Activated naive CD4-positive, alpha-beta T cell treated with anti-CD3 and anti-CD28 coated beads, Interleukin-2, amount 10 ng/mL, durations not matched to agents 7 days and 5 days (primary cell): ENCODE measurements around the gene CENPB.

Experiments
- CTCF ChIA-PET: fragments of 350-600 bp; sonication (Branson Sonifier 250); formaldehyde crosslinking; loops from one replicate; lab custom pipeline; 2021; ENCODE audit warnings: antibody characterized with exemption; lab: Charles Lee
- DNase-seq: peaks from one replicate; pipeline ENCODE4 v3.0.0-alpha.2; 2020
- H3K27ac Mint-ChIP-seq: one replicate; pipeline ENCODE4 v1.8.0; 2021; ENCODE audit warnings: mild to moderate bottlenecking, moderate library complexity, mixed read lengths
- H3K27me3 Mint-ChIP-seq: one replicate; pipeline ENCODE4 v1.8.0; 2021; ENCODE audit warnings: mild to moderate bottlenecking, mixed read lengths
- H3K36me3 Mint-ChIP-seq: one replicate; pipeline ENCODE4 v1.8.0; 2021; ENCODE audit warnings: mixed read lengths
- H3K4me1 Mint-ChIP-seq: one replicate; pipeline ENCODE4 v1.8.0; 2021; ENCODE audit warnings: mixed read lengths
- H3K4me3 Mint-ChIP-seq: one replicate; pipeline ENCODE4 v1.8.0; 2021; ENCODE audit warnings: mild to moderate bottlenecking, moderate library complexity, mixed read lengths
- H3K9me3 Mint-ChIP-seq: one replicate; pipeline ENCODE4 v1.8.0; 2021; ENCODE audit warnings: mixed read lengths

Gene CENPB

GRCh38 chr20:3803289-3803688 is 16.7 kb upstream of the CENPB start:
- Mint-ChIP-seq H3K27me3 (no peaks in the 10 kb centered on the region), H3K9me3 (no peaks in the 10 kb centered on the region), H3K27ac (peak overlapping the region; percentile 86), H3K4me1 (peaks cover 95% of the 10 kb centered on the region), H3K4me3 (no peak overlapping the region), H3K36me3 (peaks cover 84% of the 10 kb centered on the region)
- CTCF ChIA-PET, result no interaction called here
- no peak for DNase-seq

GRCh38 chr20:3802524-3803239 is 16.1 kb upstream of the CENPB start:
- H3K4me3 Mint-ChIP-seq, result peak overlapping the region; percentile 36
- H3K27ac Mint-ChIP-seq, result peak overlapping the region; percentile 77
- CTCF ChIA-PET, result no interaction called here
- peaks cover 93% of the 10 kb centered on the region for H3K4me1 Mint-ChIP-seq
- peaks cover 2% of the 10 kb centered on the region for H3K27me3 Mint-ChIP-seq
- no peaks in the 10 kb centered on the region for H3K9me3 Mint-ChIP-seq
- H3K36me3 Mint-ChIP-seq, result peaks cover 88% of the 10 kb centered on the region
- DNase-seq, result no peak

GRCh38 chr20:3801846-3802245 is 15.3 kb upstream of the CENPB start:
- H3K4me1 Mint-ChIP-seq, result peaks cover 84% of the 10 kb centered on the region
- H3K4me3 Mint-ChIP-seq, result no peak overlapping the region
- H3K27ac Mint-ChIP-seq, result peak overlapping the region; percentile 52
- no peak for DNase-seq
- H3K36me3 Mint-ChIP-seq, result peaks cover 94% of the 10 kb centered on the region
- H3K27me3 Mint-ChIP-seq, result peaks cover 4% of the 10 kb centered on the region
- CTCF ChIA-PET, result no interaction called here
- H3K9me3 Mint-ChIP-seq, result no peaks in the 10 kb centered on the region

GRCh38 chr20:3801299-3801698 is 14.8 kb upstream of the CENPB start:
- H3K36me3 Mint-ChIP-seq, result peaks cover 93% of the 10 kb centered on the region
- no peaks in the 10 kb centered on the region for H3K9me3 Mint-ChIP-seq
- CTCF ChIA-PET, result interaction anchor here (0.6 kb wide), 1 partner anchor 84 kb away, joined by 3 read pairs; no protein-coding TSS in a partner anchor
- H3K4me3 Mint-ChIP-seq, result no peak overlapping the region
- DNase-seq, result no peak
- peaks cover 4% of the 10 kb centered on the region for H3K27me3 Mint-ChIP-seq
- peaks cover 80% of the 10 kb centered on the region for H3K4me1 Mint-ChIP-seq
- H3K27ac Mint-ChIP-seq, result peak overlapping the region; percentile 55

- Mint-ChIP-seq H3K27me3 (peaks cover 4% of the 10 kb centered on the region), H3K36me3 (peaks cover 91% of the 10 kb centered on the region), H3K4me1 (peaks cover 77% of the 10 kb centered on the region), H3K9me3 (no peaks in the 10 kb centered on the region), H3K27ac (peak overlapping the region; percentile 98), H3K4me3 (no peak overlapping the region)
- DNase-seq, result no peak
- CTCF ChIA-PET, result interaction anchor here (0.6 kb wide), 1 partner anchor 84 kb away, joined by 3 read pairs; no protein-coding TSS in a partner anchor
These were observed 14.3 kb upstream of the CENPB start for GRCh38 chr20:3800878-3801260.

GRCh38 chr20:3800256-3800877 is 13.8 kb upstream of the CENPB start:
- Mint-ChIP-seq H3K4me1 (peaks cover 76% of the 10 kb centered on the region), H3K27ac (peak overlapping the region; percentile 98), H3K9me3 (no peaks in the 10 kb centered on the region), H3K27me3 (peaks cover 4% of the 10 kb centered on the region), H3K36me3 (peaks cover 91% of the 10 kb centered on the region), H3K4me3 (peak overlapping the region; percentile 97)
- no peak for DNase-seq
- CTCF ChIA-PET, result interaction anchor here (0.6 to 1.7 kb wide), 2 partner anchors 19 to 85 kb away, joined by 3 to 9 read pairs; partner anchors contain the start of gene AP5S1

- CTCF ChIA-PET, result interaction anchor here (1.0 to 1.7 kb wide), 2 partner anchors 12 to 21 kb away, joined by 3 to 9 read pairs; partner anchors contain the start of gene AP5S1
- Mint-ChIP-seq H3K4me3 (peak overlapping the region; percentile 97), H3K27me3 (peaks cover 4% of the 10 kb centered on the region), H3K36me3 (peaks cover 79% of the 10 kb centered on the region), H3K4me1 (peaks cover 77% of the 10 kb centered on the region), H3K27ac (peak overlapping the region; percentile 98), H3K9me3 (no peaks in the 10 kb centered on the region)
- no peak for DNase-seq
These were observed 12.3 kb upstream of the CENPB start for GRCh38 chr20:3798908-3799248.

- Mint-ChIP-seq H3K27ac (peak overlapping the region; percentile 98), H3K4me3 (peak overlapping the region; percentile 97), H3K4me1 (peaks cover 72% of the 10 kb centered on the region), H3K27me3 (peaks cover 4% of the 10 kb centered on the region), H3K9me3 (no peaks in the 10 kb centered on the region), H3K36me3 (peaks cover 74% of the 10 kb centered on the region)
- CTCF ChIA-PET, result interaction anchor here (1.7 kb wide), 1 partner anchor 21 kb away, joined by 9 read pairs; the partner anchor contains the start of gene AP5S1
- DNase-seq, result no peak
These were observed 11.8 kb upstream of the CENPB start for GRCh38 chr20:3798373-3798768.

- peaks cover 68% of the 10 kb centered on the region for H3K36me3 Mint-ChIP-seq
These were observed 11.2 kb upstream of the CENPB start for GRCh38 chr20:3797592-3798372.

GRCh38 chr20:3797226-3797545 is 10.6 kb upstream of the CENPB start:
- H3K27me3 Mint-ChIP-seq, result peaks cover 4% of the 10 kb centered on the region
- H3K9me3 Mint-ChIP-seq, result no peaks in the 10 kb centered on the region
- no peak for DNase-seq
- H3K4me3 Mint-ChIP-seq, result peak overlapping the region; percentile 97
- peaks cover 60% of the 10 kb centered on the region for H3K4me1 Mint-ChIP-seq
- peaks cover 62% of the 10 kb centered on the region for H3K36me3 Mint-ChIP-seq
- CTCF ChIA-PET, result interaction anchor here (1.0 kb wide), 1 partner anchor 23 kb away, joined by 4 read pairs; the partner anchor contains the start of gene AP5S1
- peak overlapping the region; percentile 98 for H3K27ac Mint-ChIP-seq

More at GRCh38 chr20:3797592-3798372, 11.2 kb upstream of the CENPB start:
- Mint-ChIP-seq H3K4me1 (peaks cover 66% of the 10 kb centered on the region), H3K9me3 (no peaks in the 10 kb centered on the region), H3K27me3 (peaks cover 4% of the 10 kb centered on the region), H3K27ac (peak overlapping the region; percentile 98), H3K4me3 (peak overlapping the region; percentile 97)
- CTCF ChIA-PET, result interaction anchor here (1.0 kb wide), 1 partner anchor 23 kb away, joined by 4 read pairs; the partner anchor contains the start of gene AP5S1
- DNase-seq, result peak; percentile 79

- Mint-ChIP-seq H3K27me3 (peaks cover 4% of the 10 kb centered on the region), H3K27ac (peak overlapping the region; percentile 98), H3K36me3 (peaks cover 57% of the 10 kb centered on the region), H3K4me1 (peaks cover 55% of the 10 kb centered on the region), H3K9me3 (no peaks in the 10 kb centered on the region), H3K4me3 (peak overlapping the region; percentile 97)
- CTCF ChIA-PET, result interaction anchor here (1.0 to 1.9 kb wide), 2 partner anchors 23 to 24 kb away, joined by 4 to 11 read pairs; partner anchors contain the start of gene AP5S1
- peak; percentile 39 for DNase-seq
These were observed 10.1 kb upstream of the CENPB start for GRCh38 chr20:3796477-3797225.

- peak within 1 kb of the TSS; percentile 98 for H3K27ac Mint-ChIP-seq
- peaks cover 46% of the 10 kb centered on the region for H3K4me1 Mint-ChIP-seq
- no peaks in the 10 kb centered on the region for H3K9me3 Mint-ChIP-seq
- H3K27me3 Mint-ChIP-seq, result peaks cover 10% of the 10 kb centered on the region
- H3K4me3 Mint-ChIP-seq, result peak within 1 kb of the TSS; percentile 97
- CTCF ChIA-PET, result interaction anchor here (1.0 to 1.9 kb wide), 4 partner anchors 8 to 43 kb away, joined by 3 to 11 read pairs (median 4); partner anchors contain the start of gene AP5S1
- DNase-seq, result peak; percentile 97
- peaks cover 48% of the 10 kb centered on the region for H3K36me3 Mint-ChIP-seq
These were observed 9.2 kb upstream of the CENPB start, which contains the start of gene CDC25B for GRCh38 chr20:3795511-3796468. Gene CDC25B, plus strand, starts transcription at chr20:3796310. Its CDS starts 222 bp downstream, at chr20:3796532.
